CD14-positive monocyte (primary cell): Measurements from ENCODE around the gene SLC24A4. TPM values are rescaled to one million over a fixed set of nuclear protein-coding genes. Genes with fewer than 3 reads are reported as not detected.

Experiments used
- DNase-seq, 3 donors: peaks; one replicate each; pipeline ENCODE4 v3.0.0-alpha.2; 2011 to 2022
- H2AFZ ChIP-seq: 2 replicates; pipeline ENCODE4 v1.6.0; 2012; ENCODE audit warnings: mild to moderate bottlenecking, low read depth, low read length, inconsistent platforms; ENCODE audit not compliant: insufficient read depth, poor library complexity, severe bottlenecking
- H3K27ac ChIP-seq, 2 donors: 1 replicate in 1 of 2; 2 replicates in 1 of 2; pipeline ENCODE4 v1.5.1; 2012 to 2013; ENCODE audit warnings: low read length in 2 of 2, control low read depth in 1 of 2, inconsistent platforms in 1 of 2, low read depth in 1 of 2, mild to moderate bottlenecking in 1 of 2
- H3K27me3 ChIP-seq, 2 donors: one replicate each; pipeline versions ENCODE4 v1.6.0 to v1.6.1; 2011 to 2013; ENCODE audit warnings: low read length in 2 of 2; ENCODE audit not compliant: control insufficient read depth in 2 of 2, insufficient read depth in 2 of 2
- H3K36me3 ChIP-seq, 2 donors: replicated peaks in 1 of 2; 1 replicate in 1 of 2; 2 replicates in 1 of 2; pipeline versions ENCODE4 v1.5.1 to v1.6.1; 2012 to 2013; ENCODE audit warnings: low read length in 2 of 2, control low read depth in 1 of 2, inconsistent platforms in 1 of 2, mild to moderate bottlenecking in 1 of 2; ENCODE audit not compliant: insufficient read depth in 2 of 2, control insufficient read depth in 1 of 2
- H3K4me1 ChIP-seq, 2 donors: 1 replicate in 1 of 2; 2 replicates in 1 of 2; pipeline versions ENCODE4 v1.5.1 to v1.6.1; 2012 to 2013; ENCODE audit warnings: low read length in 2 of 2, control low read depth in 1 of 2, inconsistent platforms in 1 of 2, mild to moderate bottlenecking in 1 of 2, moderate library complexity in 1 of 2; ENCODE audit not compliant: insufficient read depth in 2 of 2, control insufficient read depth in 1 of 2
- H3K4me2 ChIP-seq: replicated peaks from 2 replicates; pipeline ENCODE3; 2012; ENCODE audit warnings: low read length, moderate library complexity, mild to moderate bottlenecking; ENCODE audit not compliant: poor library complexity, severe bottlenecking; ENCODE audit errors: extremely low read depth
- H3K4me3 ChIP-seq, 3 experiments: fragments of 200-600 bp in 1 of 3; sonication (generic) in 1 of 3; replicated peaks in 1 of 3; 1 replicate in 2 of 3; 2 replicates in 1 of 3; pipeline ENCODE4 v1.5.1; 2011 to 2013; ENCODE audit warnings: low read length in 3 of 3, mild to moderate bottlenecking in 3 of 3, control low read depth in 2 of 3, low read depth in 2 of 3, inconsistent platforms in 1 of 3, moderate library complexity in 1 of 3
- H3K79me2 ChIP-seq: 2 replicates; pipeline ENCODE4 v1.6.0; 2012; ENCODE audit warnings: mild to moderate bottlenecking, control low read depth, inconsistent platforms, low read length, moderate library complexity; ENCODE audit not compliant: insufficient read depth
- H3K9ac ChIP-seq: 2 replicates; pipeline ENCODE4 v1.6.0; 2017; ENCODE audit warnings: low read length, mild to moderate bottlenecking; ENCODE audit not compliant: insufficient read depth, poor library complexity, severe bottlenecking
- H3K9me3 ChIP-seq, 2 donors: replicated peaks in 1 of 2; 1 replicate in 1 of 2; 2 replicates in 1 of 2; pipeline versions ENCODE4 v1.5.1 to v1.6.1; 2012 to 2013; ENCODE audit warnings: low read length in 2 of 2, control low read depth in 1 of 2; ENCODE audit not compliant: control insufficient read depth in 1 of 2, insufficient read depth in 1 of 2
- H4K20me1 ChIP-seq: 2 replicates; pipeline ENCODE4 v1.6.0; 2012; ENCODE audit warnings: mild to moderate bottlenecking, low read length, control low read depth, moderate library complexity; ENCODE audit not compliant: insufficient read depth
- H3K27ac Mint-ChIP-seq, 7 donors: one replicate each; pipeline ENCODE4 v1.8.0; 2020; ENCODE audit warnings: mild to moderate bottlenecking in 7 of 7, mixed read lengths in 7 of 7, moderate library complexity in 6 of 7, inconsistent platforms in 2 of 7
- H3K27me3 Mint-ChIP-seq, 3 donors: one replicate each; pipeline ENCODE4 v1.8.0; 2021 to 2022; ENCODE audit warnings: low read depth in 3 of 3, mild to moderate bottlenecking in 3 of 3, mixed read lengths in 3 of 3, moderate library complexity in 3 of 3, inconsistent platforms in 1 of 3
- H3K36me3 Mint-ChIP-seq, 2 donors: one replicate each; pipeline ENCODE4 v1.8.0; 2020; ENCODE audit warnings: mixed read lengths in 2 of 2, inconsistent platforms in 1 of 2, mild to moderate bottlenecking in 1 of 2
- H3K4me1 Mint-ChIP-seq: one replicate; pipeline ENCODE4 v1.8.0; 2020; ENCODE audit warnings: mild to moderate bottlenecking, mixed read lengths
- H3K4me3 Mint-ChIP-seq, 2 donors: one replicate each; pipeline ENCODE4 v1.8.0; 2020; ENCODE audit warnings: mild to moderate bottlenecking in 2 of 2, mixed read lengths in 2 of 2, moderate library complexity in 1 of 2
- H3K9me3 Mint-ChIP-seq, 7 donors: one replicate each; pipeline ENCODE4 v1.8.0; 2020 to 2022; ENCODE audit warnings: mixed read lengths in 7 of 7, mild to moderate bottlenecking in 6 of 7, moderate library complexity in 6 of 7, inconsistent platforms in 2 of 7
- WGBS: methylation state at CpG from one replicate; pipeline ENCODE4 v1.1.5; 2013; ENCODE audit warnings: missing lambda C conversion rate; ENCODE audit not compliant: insufficient coverage; 5-methylcytosine and 5-hydroxymethylcytosine counted together
- intact Hi-C, 2 donors: fragments of 100-400 bp; cut with micrococcal nuclease; formaldehyde crosslinking; loops; one replicate each; pipeline versions ENCODE4 v1.15.0 to v1.15.1; 2023
- polyA plus RNA-seq, 3 donors: library from polyadenylated mRNA; depleted of rRNA in 1 of 3; unstranded in 2 of 3; stranded (reverse) in 1 of 3; fragments of 300-500 nt in 2 of 3; fragments of >200 nt in 1 of 3; fragmentation: Illumina TruSeq in 2 of 3; gene quantifications; 1 replicate in 2 of 3; 2 replicates in 1 of 3; pipeline ENCODE4 v1.2.3, GENCODE V29; 2012 to 2021
- TF ChIP-seq, protein P1 (sequence below): fragments of 200-600 bp; IDR thresholded peaks from one replicate; pipeline ENCODE4 v1.8.0; 2022; ENCODE audit warnings: antibody characterized with exemption, mild to moderate bottlenecking

The SLC24A4 gene
- polyA plus RNA-seq, 3 donors, result 20.0 to 41.9 (median 26.5) TPM

DNA sequence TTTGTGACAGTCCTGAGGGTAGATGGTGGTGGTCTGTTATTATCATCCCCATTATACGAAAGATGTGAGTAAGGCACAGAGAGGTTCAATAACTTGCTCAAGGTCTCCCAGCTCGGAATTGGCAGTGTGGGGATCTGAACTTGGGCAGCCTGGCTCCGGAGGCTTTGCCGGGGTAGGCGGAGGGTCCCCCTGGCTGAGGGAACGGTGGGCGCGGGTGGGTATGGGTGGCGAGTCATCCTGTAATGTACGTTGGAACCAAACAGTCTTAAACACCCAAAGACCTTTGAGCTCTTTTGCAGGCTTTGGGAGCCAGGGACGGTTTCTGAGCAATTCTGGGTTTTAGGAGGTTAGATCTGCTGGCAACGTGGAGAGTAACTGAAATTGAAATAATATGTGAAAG lies 16.5 kb downstream of the SLC24A4 start:
- H3K36me3 Mint-ChIP-seq, result peaks cover 46 to 73% of the 10 kb centered on the region in 2 donors
- intact Hi-C loops, result no loop called here
- no peak overlapping the region for H3K4me2 ChIP-seq
- H3K27ac Mint-ChIP-seq, result no peak overlapping the region
- H3K9ac ChIP-seq, result no peak overlapping the region
- H3K4me1 Mint-ChIP-seq, result peaks cover 11% of the 10 kb centered on the region
- H3K36me3 ChIP-seq, result peaks cover 0 to 17% of the 10 kb centered on the region in 2 donors
- H3K4me3 ChIP-seq, result no peak overlapping the region
- H3K27ac ChIP-seq, result no peak overlapping the region
- peaks cover 24 to 32% (median 29%) of the 10 kb centered on the region in 3 donors for H3K27me3 Mint-ChIP-seq
- 86% methylated on average over 5 of the region's 12 CpGs for WGBS
- no peaks in the 10 kb centered on the region for H3K79me2 ChIP-seq
- H2AFZ ChIP-seq, result no peak overlapping the region
- H3K4me1 ChIP-seq, result no peaks in the 10 kb centered on the region
- peaks cover 0 to 8% (median 4%) of the 10 kb centered on the region in 7 donors for H3K9me3 Mint-ChIP-seq
- TF ChIP-seq, protein P1, sequence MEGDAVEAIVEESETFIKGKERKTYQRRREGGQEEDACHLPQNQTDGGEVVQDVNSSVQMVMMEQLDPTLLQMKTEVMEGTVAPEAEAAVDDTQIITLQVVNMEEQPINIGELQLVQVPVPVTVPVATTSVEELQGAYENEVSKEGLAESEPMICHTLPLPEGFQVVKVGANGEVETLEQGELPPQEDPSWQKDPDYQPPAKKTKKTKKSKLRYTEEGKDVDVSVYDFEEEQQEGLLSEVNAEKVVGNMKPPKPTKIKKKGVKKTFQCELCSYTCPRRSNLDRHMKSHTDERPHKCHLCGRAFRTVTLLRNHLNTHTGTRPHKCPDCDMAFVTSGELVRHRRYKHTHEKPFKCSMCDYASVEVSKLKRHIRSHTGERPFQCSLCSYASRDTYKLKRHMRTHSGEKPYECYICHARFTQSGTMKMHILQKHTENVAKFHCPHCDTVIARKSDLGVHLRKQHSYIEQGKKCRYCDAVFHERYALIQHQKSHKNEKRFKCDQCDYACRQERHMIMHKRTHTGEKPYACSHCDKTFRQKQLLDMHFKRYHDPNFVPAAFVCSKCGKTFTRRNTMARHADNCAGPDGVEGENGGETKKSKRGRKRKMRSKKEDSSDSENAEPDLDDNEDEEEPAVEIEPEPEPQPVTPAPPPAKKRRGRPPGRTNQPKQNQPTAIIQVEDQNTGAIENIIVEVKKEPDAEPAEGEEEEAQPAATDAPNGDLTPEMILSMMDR, result no peak
- peaks cover 43% of the 10 kb centered on the region for H4K20me1 ChIP-seq
- DNase-seq, result no peak
- H3K4me3 Mint-ChIP-seq, result no peak overlapping the region
- peaks cover 0 to 4% of the 10 kb centered on the region in 2 donors for H3K27me3 ChIP-seq
- peaks cover 0 to 3% of the 10 kb centered on the region in 2 donors for H3K9me3 ChIP-seq

DNA sequence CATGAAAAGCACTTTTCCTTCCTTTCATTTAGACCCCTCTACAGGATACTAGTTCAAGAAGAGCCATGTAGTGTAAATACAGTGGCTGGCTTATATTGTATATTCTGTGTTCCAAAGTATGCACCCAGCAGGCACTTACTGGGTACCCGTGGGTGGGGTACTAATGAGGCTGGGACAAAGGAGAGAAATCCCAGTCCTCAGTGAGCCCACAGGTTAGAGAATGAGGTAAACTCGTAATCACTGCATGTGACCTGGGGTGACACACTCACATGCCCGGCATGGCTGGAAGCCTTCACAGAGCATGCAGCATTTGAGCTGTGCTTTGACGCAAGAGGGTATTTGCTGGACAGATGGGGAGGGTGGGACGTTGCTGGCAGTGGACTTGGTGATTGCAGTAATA lies 17.1 kb downstream of the SLC24A4 start:
- peaks cover 11% of the 10 kb centered on the region for H3K4me1 Mint-ChIP-seq
- DNase-seq, result no peak
- no peak overlapping the region for H3K27ac ChIP-seq
- H4K20me1 ChIP-seq, result peaks cover 46% of the 10 kb centered on the region
- H3K9ac ChIP-seq, result no peak overlapping the region
- peaks cover 0 to 11% of the 10 kb centered on the region in 2 donors for H3K36me3 ChIP-seq
- H3K4me1 ChIP-seq, result no peaks in the 10 kb centered on the region
- no peak overlapping the region for H2AFZ ChIP-seq
- H3K36me3 Mint-ChIP-seq, result peaks cover 48 to 68% of the 10 kb centered on the region in 2 donors
- H3K4me3 Mint-ChIP-seq, result peak overlapping the region in 1 of 2 donors; percentile 24
- TF ChIP-seq, protein P1, result no peak
- H3K4me3 ChIP-seq, result no peak overlapping the region
- WGBS, result 84% methylated on average over 5 of the region's 5 CpGs
- H3K4me2 ChIP-seq, result no peak overlapping the region
- peaks cover 0 to 3% of the 10 kb centered on the region in 2 donors for H3K9me3 ChIP-seq
- H3K79me2 ChIP-seq, result no peaks in the 10 kb centered on the region
- H3K27me3 ChIP-seq, result peaks cover 0 to 4% of the 10 kb centered on the region in 2 donors
- peaks cover 29 to 32% (median 29%) of the 10 kb centered on the region in 3 donors for H3K27me3 Mint-ChIP-seq
- H3K27ac Mint-ChIP-seq, result no peak overlapping the region
- H3K9me3 Mint-ChIP-seq, result peaks cover 0 to 8% (median 5%) of the 10 kb centered on the region in 7 donors
- intact Hi-C loops, result no loop called here
